Hepatic stellate cell (primary cell): ENCODE measurements around the gene TRIP6.

Experiments
- DNase-seq: peaks from one replicate; pipeline ENCODE4 v3.0.0; 2011; ENCODE audit warnings: low spot score

TRIP6 gene

GRCh38 chr7:100867040-100867775 lies at the start of gene TRIP6:
Gene TRIP6, plus strand, starts transcription at chr7:100867387. Its CDS starts 111 bp downstream, at chr7:100867498.
- DNase-seq: peak; percentile 99

GRCh38 chr7:100818366-100818765 lies 48.8 kb upstream of the TRIP6 start:
- DNase-seq: no peak

GRCh38 chr7:100818825-100819224 lies 48.4 kb upstream of the TRIP6 start:
- DNase-seq: no peak

GRCh38 chr7:100819586-100819985 lies 47.6 kb upstream of the TRIP6 start:
- no peak for DNase-seq

GRCh38 chr7:100822236-100823139 lies 44.7 kb upstream of the TRIP6 start:
- DNase-seq: no peak

GRCh38 chr7:100823140-100823525 lies 44.1 kb upstream of the TRIP6 start:
- DNase-seq: no peak

GRCh38 chr7:100823534-100823933 lies 43.7 kb upstream of the TRIP6 start:
- no peak for DNase-seq

- DNase-seq: no peak
Observed at GRCh38 chr7:100824499-100825214, 42.5 kb upstream of the TRIP6 start.

- DNase-seq: no peak
Observed at GRCh38 chr7:100825215-100825671, 41.9 kb upstream of the TRIP6 start.

GRCh38 chr7:100825751-100826513 lies 41.3 kb upstream of the TRIP6 start:
- peak; percentile 47 for DNase-seq

- DNase-seq: no peak
Observed at GRCh38 chr7:100826514-100827329, 40.5 kb upstream of the TRIP6 start.

GRCh38 chr7:100827330-100828226 lies 39.6 kb upstream of the TRIP6 start, which contains the start of gene EPHB4:
Gene EPHB4, minus strand, starts transcription at chr7:100827523. Its CDS starts 493 bp downstream, at chr7:100827030.
- DNase-seq: peak; percentile 72

- DNase-seq: no peak
Observed at GRCh38 chr7:100829150-100829716, 38.0 kb upstream of the TRIP6 start.

GRCh38 chr7:100830396-100830795 lies 36.8 kb upstream of the TRIP6 start:
- DNase-seq: no peak

GRCh38 chr7:100832281-100832633 lies 34.9 kb upstream of the TRIP6 start:
- DNase-seq: no peak

GRCh38 chr7:100835903-100836811 lies 31.0 kb upstream of the TRIP6 start:
- no peak for DNase-seq

- no peak for DNase-seq
Observed at GRCh38 chr7:100836812-100837098, 30.4 kb upstream of the TRIP6 start.

GRCh38 chr7:100837099-100837836 lies 29.9 kb upstream of the TRIP6 start:
- DNase-seq: peak; percentile 92
